ENCODE data around the gene OTUD6A.

OTUD6A gene

GRCh38 chrX:70088751-70089150, 26.5 kb downstream of the OTUD6A start:
- Histone ChIP-seq H3K9ac (ENCODE audit: low read depth, low read length) (no peak overlapping the region), H3K79me2 (ENCODE audit: insufficient read depth, low read length) (no peaks in the 10 kb centered on the region), H3K4me2 (ENCODE audit: insufficient read depth, low read length) (no peak overlapping the region), H3K4me3 (ENCODE audit: low read depth in 1 of 2, low read length in 2 of 2) (no peak overlapping the region), H2AFZ (ENCODE audit: low read depth, low read length) (no peak overlapping the region), H3K27ac (ENCODE audit: low read length) (no peak overlapping the region), H4K20me1 (ENCODE audit: insufficient read depth, low read length) (no peaks in the 10 kb centered on the region), H3K27me3 (ENCODE audit: insufficient read depth, low read length, poor library complexity) (no peaks in the 10 kb centered on the region), H3K9me3 (ENCODE audit: insufficient read depth, low read length, severe bottlenecking) (no peaks in the 10 kb centered on the region), H3K36me3 (ENCODE audit: insufficient read depth, low read length) (no peaks in the 10 kb centered on the region), H3K4me1 (ENCODE audit: insufficient read depth, low read length) (no peaks in the 10 kb centered on the region)
- TF ChIP-seq CTCF (IDR thresholded peaks at IDR 0.05; ENCODE audit: borderline replicate concordance, extremely low read depth, low read length, poor library complexity, severe bottlenecking), result no peak
- TF ChIP-seq EZH2 (IDR thresholded peaks at IDR 0.05; ENCODE audit: borderline replicate concordance, low read depth, low read length, severe bottlenecking), result no peak
- DNase-seq (no peak), ATAC-seq (ENCODE audit: insufficient read depth, low read depth) (no peak)

GRCh38 chrX:70089604-70090297, 27.5 kb downstream of the OTUD6A start:
- H3K4me1 ChIP-seq (ENCODE audit: insufficient read depth, low read length), result no peaks in the 10 kb centered on the region
- no peak overlapping the region for H3K9ac ChIP-seq (ENCODE audit: low read depth, low read length)
- no peak for TF ChIP-seq CTCF (IDR thresholded peaks at IDR 0.05; ENCODE audit: borderline replicate concordance, extremely low read depth, low read length, poor library complexity, severe bottlenecking)
- TF ChIP-seq EZH2 (IDR thresholded peaks at IDR 0.05; ENCODE audit: borderline replicate concordance, low read depth, low read length, severe bottlenecking), result no peak
- H3K9me3 ChIP-seq (ENCODE audit: insufficient read depth, low read length, severe bottlenecking), result no peaks in the 10 kb centered on the region
- no peak overlapping the region for H2AFZ ChIP-seq (ENCODE audit: low read depth, low read length)
- no peaks in the 10 kb centered on the region for H3K79me2 ChIP-seq (ENCODE audit: insufficient read depth, low read length)
- H3K27me3 ChIP-seq (ENCODE audit: insufficient read depth, low read length, poor library complexity), result no peaks in the 10 kb centered on the region
- ATAC-seq (ENCODE audit: insufficient read depth, low read depth) (no peak), DNase-seq (no peak)
- no peaks in the 10 kb centered on the region for H3K36me3 ChIP-seq (ENCODE audit: insufficient read depth, low read length)
- H3K27ac ChIP-seq (ENCODE audit: low read length), result no peak overlapping the region
- no peak overlapping the region for H3K4me2 ChIP-seq (ENCODE audit: insufficient read depth, low read length)
- no peak overlapping the region for H3K4me3 ChIP-seq (ENCODE audit: low read depth in 1 of 2, low read length in 2 of 2)
- no peaks in the 10 kb centered on the region for H4K20me1 ChIP-seq (ENCODE audit: insufficient read depth, low read length)

- no peaks in the 10 kb centered on the region for H3K4me1 ChIP-seq (ENCODE audit: insufficient read depth, low read length)
- no peak for DNase-seq
- no peak overlapping the region for H3K4me3 ChIP-seq (ENCODE audit: low read depth in 1 of 2, low read length in 2 of 2)
- no peaks in the 10 kb centered on the region for H3K79me2 ChIP-seq (ENCODE audit: insufficient read depth, low read length)
- H4K20me1 ChIP-seq (ENCODE audit: insufficient read depth, low read length), result no peaks in the 10 kb centered on the region
- TF ChIP-seq EZH2 (IDR thresholded peaks at IDR 0.05; ENCODE audit: borderline replicate concordance, low read depth, low read length, severe bottlenecking) (no peak), CTCF (IDR thresholded peaks at IDR 0.05; ENCODE audit: borderline replicate concordance, extremely low read depth, low read length, poor library complexity, severe bottlenecking) (no peak)
- H3K27ac ChIP-seq (ENCODE audit: low read length), result no peak overlapping the region
- H3K9ac ChIP-seq (ENCODE audit: low read depth, low read length), result no peak overlapping the region
- no peaks in the 10 kb centered on the region for H3K36me3 ChIP-seq (ENCODE audit: insufficient read depth, low read length)
- ATAC-seq (ENCODE audit: insufficient read depth, low read depth), result no peak
- H3K9me3 ChIP-seq (ENCODE audit: insufficient read depth, low read length, severe bottlenecking), result no peaks in the 10 kb centered on the region
- no peaks in the 10 kb centered on the region for H3K27me3 ChIP-seq (ENCODE audit: insufficient read depth, low read length, poor library complexity)
- no peak overlapping the region for H3K4me2 ChIP-seq (ENCODE audit: insufficient read depth, low read length)
- no peak overlapping the region for H2AFZ ChIP-seq (ENCODE audit: low read depth, low read length)
Observed at GRCh38 chrX:70092247-70092646, 30.0 kb downstream of the OTUD6A start.

All from DND-41 (cell line).